Activated CD8-positive, alpha-beta T cell treated with anti-CD3 and anti-CD28 coated beads for 36 hours (primary cell): ENCODE results near the gene PLCB4. TPM values are rescaled to one million over a fixed set of nuclear protein-coding genes. Genes with fewer than 3 reads are reported as not detected.

ENCODE experiments used
- ATAC-seq: fragments of 200-7000 bp; cut with Tn5 transposase; one replicate; pipeline ENCODE4 v1.10.0; 2021; ENCODE audit warnings: mild to moderate bottlenecking, moderate library complexity
- CTCF ChIA-PET: fragments of 350-600 bp; sonication (Branson Sonifier 250); formaldehyde crosslinking; loops from one replicate; lab custom pipeline; 2021; ENCODE audit warnings: antibody characterized with exemption; lab: Charles Lee
- POLR2A ChIA-PET: fragments of 350-600 bp; sonication (Branson Sonifier 250); formaldehyde crosslinking; loops from one replicate; lab custom pipeline; 2021; ENCODE audit warnings: antibody characterized with exemption; lab: Charles Lee
- DNase-seq: peaks from one replicate; pipeline ENCODE4 v3.0.0-alpha.2; 2020
- H3K27ac Mint-ChIP-seq: one replicate; pipeline ENCODE4 v1.8.0; 2021; ENCODE audit warnings: mild to moderate bottlenecking, mixed read lengths
- H3K27me3 Mint-ChIP-seq: one replicate; pipeline ENCODE4 v1.8.0; 2021; ENCODE audit warnings: mixed read lengths
- H3K36me3 Mint-ChIP-seq: one replicate; pipeline ENCODE4 v1.8.0; 2021; ENCODE audit warnings: low read depth, mixed read lengths
- H3K4me1 Mint-ChIP-seq: one replicate; pipeline ENCODE4 v1.8.0; 2021; ENCODE audit warnings: low read depth, mixed read lengths
- H3K4me3 Mint-ChIP-seq: one replicate; pipeline ENCODE4 v1.8.0; 2021; ENCODE audit warnings: mild to moderate bottlenecking, moderate library complexity, mixed read lengths
- H3K9me3 Mint-ChIP-seq: one replicate; pipeline ENCODE4 v1.8.0; 2021; ENCODE audit warnings: mixed read lengths
- CTCF ChIP-seq: fragments of 200-600 bp; IDR thresholded peaks from one replicate; pipeline ENCODE4 v1.8.0; 2022; ENCODE audit warnings: antibody characterized with exemption, mild to moderate bottlenecking
- intact Hi-C: fragments of 100-400 bp; cut with micrococcal nuclease; formaldehyde crosslinking; loops from one replicate; pipeline ENCODE4 v1.10.0; 2022
- total RNA-seq, 2 experiments: library from RNA; stranded (reverse); gene quantifications; one replicate each; pipeline ENCODE4 v1.2.3, GENCODE V29; 2021

The PLCB4 gene
- total RNA-seq, 2 experiments from 2014 or later = not detected

- DNase-seq = no peak
- TF ChIP-seq CTCF = no peak
- ATAC-seq = no peak
- ChIA-PET POLR2A (no interaction called here), CTCF (no interaction called here)
- no peaks in the 10 kb centered on the region for H3K9me3 Mint-ChIP-seq
- no peak overlapping the region for H3K27ac Mint-ChIP-seq
- H3K4me1 Mint-ChIP-seq = peaks cover 8% of the 10 kb centered on the region
- no peaks in the 10 kb centered on the region for H3K36me3 Mint-ChIP-seq
- intact Hi-C loops = no loop called here
- H3K27me3 Mint-ChIP-seq = no peaks in the 10 kb centered on the region
- H3K4me3 Mint-ChIP-seq = no peak overlapping the region
Observed at GRCh38 chr20:9321007-9321406, 252.1 kb downstream of the PLCB4 start.

GRCh38 chr20:9322661-9323060 is 253.8 kb downstream of the PLCB4 start:
- TF ChIP-seq CTCF = no peak
- H3K4me3 Mint-ChIP-seq = no peak overlapping the region
- no peaks in the 10 kb centered on the region for H3K27me3 Mint-ChIP-seq
- intact Hi-C loops = no loop called here
- DNase-seq = no peak
- no peak for ATAC-seq
- no peaks in the 10 kb centered on the region for H3K36me3 Mint-ChIP-seq
- H3K9me3 Mint-ChIP-seq = no peaks in the 10 kb centered on the region
- peaks cover 8% of the 10 kb centered on the region for H3K4me1 Mint-ChIP-seq
- ChIA-PET CTCF (no interaction called here), POLR2A (no interaction called here)
- no peak overlapping the region for H3K27ac Mint-ChIP-seq

- no peak for ATAC-seq
- Mint-ChIP-seq H3K9me3 (no peaks in the 10 kb centered on the region), H3K36me3 (no peaks in the 10 kb centered on the region), H3K27ac (no peak overlapping the region), H3K4me1 (peaks cover 8% of the 10 kb centered on the region), H3K4me3 (no peak overlapping the region), H3K27me3 (no peaks in the 10 kb centered on the region)
- DNase-seq = peak; percentile 5
- CTCF ChIA-PET = no interaction called here
- intact Hi-C loops = no loop called here
- no peak for TF ChIP-seq CTCF
- POLR2A ChIA-PET = no interaction called here
Observed at GRCh38 chr20:9323622-9324021, 254.7 kb downstream of the PLCB4 start.

- no peaks in the 10 kb centered on the region for H3K4me1 Mint-ChIP-seq
- ChIA-PET POLR2A (no interaction called here), CTCF (no interaction called here)
- H3K27ac Mint-ChIP-seq = no peak overlapping the region
- DNase-seq (no peak), ATAC-seq (no peak)
- no peak overlapping the region for H3K4me3 Mint-ChIP-seq
- intact Hi-C loops = no loop called here
- H3K36me3 Mint-ChIP-seq = no peaks in the 10 kb centered on the region
- no peaks in the 10 kb centered on the region for H3K9me3 Mint-ChIP-seq
- H3K27me3 Mint-ChIP-seq = no peaks in the 10 kb centered on the region
- no peak for TF ChIP-seq CTCF
Observed at GRCh38 chr20:9329355-9330101, 260.6 kb downstream of the PLCB4 start.

GRCh38 chr20:9330151-9330550 is 261.3 kb downstream of the PLCB4 start:
- intact Hi-C loops = no loop called here
- H3K36me3 Mint-ChIP-seq = no peaks in the 10 kb centered on the region
- no peak for TF ChIP-seq CTCF
- no peak overlapping the region for H3K4me3 Mint-ChIP-seq
- ChIA-PET POLR2A (no interaction called here), CTCF (no interaction called here)
- no peaks in the 10 kb centered on the region for H3K4me1 Mint-ChIP-seq
- DNase-seq (no peak), ATAC-seq (no peak)
- H3K27me3 Mint-ChIP-seq = no peaks in the 10 kb centered on the region
- no peaks in the 10 kb centered on the region for H3K9me3 Mint-ChIP-seq
- H3K27ac Mint-ChIP-seq = no peak overlapping the region
